Thymus (tissue), 11 donors: ENCODE results near the gene EBF3. TPM values are rescaled to one million over a fixed set of nuclear protein-coding genes. Genes with fewer than 3 reads are reported as not detected.

Source experiments
- DNase-seq, 9 donors: peaks; one replicate each; pipeline ENCODE4 v3.0.0-alpha.2; 2013; ENCODE audit warnings: low spot score in 9 of 9, low read depth in 6 of 9, missing footprints in 1 of 9
- H3K27ac ChIP-seq, 2 donors: one replicate each; pipeline ENCODE4 v1.5.1; 2013; ENCODE audit warnings: control low read depth in 1 of 2, low read depth in 1 of 2, low read length in 1 of 2, mild to moderate bottlenecking in 1 of 2, moderate library complexity in 1 of 2
- H3K27me3 ChIP-seq, 2 donors: one replicate each; pipeline ENCODE4 v1.5.1; 2013; ENCODE audit warnings: low read length in 1 of 2; ENCODE audit not compliant: control insufficient read depth in 2 of 2, insufficient read depth in 1 of 2
- H3K36me3 ChIP-seq, 2 donors: one replicate each; pipeline ENCODE4 v1.5.1; 2013; ENCODE audit warnings: low read length in 1 of 2, mild to moderate bottlenecking in 1 of 2, moderate library complexity in 1 of 2; ENCODE audit not compliant: control insufficient read depth in 2 of 2, insufficient read depth in 2 of 2
- H3K4me1 ChIP-seq, 2 donors: one replicate each; pipeline ENCODE4 v1.5.1; 2013; ENCODE audit warnings: low read length in 2 of 2; ENCODE audit not compliant: control insufficient read depth in 2 of 2, insufficient read depth in 2 of 2
- H3K4me3 ChIP-seq, 2 donors: one replicate each; pipeline ENCODE4 v1.5.1; 2013; ENCODE audit warnings: low read length in 2 of 2, control low read depth in 1 of 2, mild to moderate bottlenecking in 1 of 2
- H3K9me3 ChIP-seq, 2 donors: one replicate each; pipeline ENCODE4 v1.5.1; 2013; ENCODE audit warnings: low read length in 1 of 2, mild to moderate bottlenecking in 1 of 2; ENCODE audit not compliant: control insufficient read depth in 2 of 2, insufficient read depth in 1 of 2
- WGBS: extraction: QIAGEN DNeasy Blood & Tissue Kit; methylation state at CpG from one replicate; pipeline ENCODE4 v1.1.7; 2013; 5-methylcytosine and 5-hydroxymethylcytosine counted together
- polyA plus RNA-seq: library from polyadenylated mRNA; stranded (reverse); fragments of 200-250 nt; gene quantifications from one replicate; pipeline ENCODE4 v1.2.3, GENCODE V29; 2013
- total RNA-seq: library from RNA; stranded (reverse); fragments of 120-200 nt; gene quantifications from one replicate; pipeline ENCODE4 v1.2.4, GENCODE V29; 2013
- donor health status: healthy.

Gene EBF3
- total and polyA plus RNA-seq, 2 donors: 1.5 to 1.9 TPM

GRCh38 chr10:129892548-129893052 lies 71.5 kb downstream of the EBF3 start:
- no peak for DNase-seq
- H3K36me3 ChIP-seq: no peaks in the 10 kb centered on the region
- H3K27ac ChIP-seq: no peak overlapping the region
- WGBS: 95% methylated on average over 18 of the region's 18 CpGs
- H3K4me3 ChIP-seq: no peak overlapping the region
- H3K27me3 ChIP-seq: peaks cover 0 to 11% of the 10 kb centered on the region in 2 donors
- no peaks in the 10 kb centered on the region for H3K9me3 ChIP-seq
- peaks cover 0 to 12% of the 10 kb centered on the region in 2 donors for H3K4me1 ChIP-seq

GRCh38 chr10:129891806-129892205 lies 72.3 kb downstream of the EBF3 start:
- Histone ChIP-seq H3K9me3 (no peaks in the 10 kb centered on the region), H3K27me3 (peaks cover 0 to 5% of the 10 kb centered on the region in 2 donors), H3K36me3 (no peaks in the 10 kb centered on the region), H3K27ac (peak overlapping the region in 1 of 2 donors; percentile 23), H3K4me1 (peaks cover 0 to 12% of the 10 kb centered on the region in 2 donors), H3K4me3 (no peak overlapping the region)
- DNase-seq: no peak
- WGBS: 92% methylated on average over 13 of the region's 13 CpGs

- Histone ChIP-seq H3K4me1 (peaks cover 0 to 12% of the 10 kb centered on the region in 2 donors), H3K9me3 (no peaks in the 10 kb centered on the region), H3K27me3 (peaks cover 0 to 4% of the 10 kb centered on the region in 2 donors), H3K27ac (peak overlapping the region in 1 of 2 donors; percentile 30), H3K36me3 (no peaks in the 10 kb centered on the region), H3K4me3 (no peak overlapping the region)
- DNase-seq: no peak
- WGBS: 96% methylated on average over 15 of the region's 15 CpGs
Observed at GRCh38 chr10:129890170-129890569, 73.9 kb downstream of the EBF3 start.

GRCh38 chr10:129888784-129889616 lies 75.1 kb downstream of the EBF3 start:
- Histone ChIP-seq H3K9me3 (no peaks in the 10 kb centered on the region), H3K4me1 (peaks cover 0 to 12% of the 10 kb centered on the region in 2 donors), H3K27me3 (peaks cover 0 to 2% of the 10 kb centered on the region in 2 donors), H3K36me3 (no peaks in the 10 kb centered on the region), H3K27ac (no peak overlapping the region), H3K4me3 (no peak overlapping the region)
- peak in 5 of 9 donors; percentile 9 to 38 (median 26) for DNase-seq
- WGBS: 66% methylated on average over 22 of the region's 22 CpGs

GRCh38 chr10:129887986-129888783 lies 75.9 kb downstream of the EBF3 start:
- Histone ChIP-seq H3K27me3 (no peaks in the 10 kb centered on the region), H3K9me3 (no peaks in the 10 kb centered on the region), H3K36me3 (no peaks in the 10 kb centered on the region), H3K4me1 (peaks cover 0 to 15% of the 10 kb centered on the region in 2 donors), H3K27ac (no peak overlapping the region), H3K4me3 (no peak overlapping the region)
- DNase-seq: no peak
- 97% methylated on average over 35 of the region's 35 CpGs for WGBS

GRCh38 chr10:129887381-129887905 lies 76.6 kb downstream of the EBF3 start:
- no peak overlapping the region for H3K4me3 ChIP-seq
- no peak overlapping the region for H3K27ac ChIP-seq
- H3K4me1 ChIP-seq: peaks cover 0 to 15% of the 10 kb centered on the region in 2 donors
- H3K36me3 ChIP-seq: no peaks in the 10 kb centered on the region
- H3K9me3 ChIP-seq: no peaks in the 10 kb centered on the region
- no peak for DNase-seq
- no peaks in the 10 kb centered on the region for H3K27me3 ChIP-seq
- WGBS: 97% methylated on average over 13 of the region's 13 CpGs

GRCh38 chr10:129886263-129886662 lies 77.8 kb downstream of the EBF3 start:
- H3K27me3 ChIP-seq: no peaks in the 10 kb centered on the region
- WGBS: 91% methylated on average over 9 of the region's 9 CpGs

GRCh38 chr10:129885526-129885925 lies 78.5 kb downstream of the EBF3 start:
- H3K4me1 ChIP-seq: peaks cover 0 to 9% of the 10 kb centered on the region in 2 donors
- no peaks in the 10 kb centered on the region for H3K9me3 ChIP-seq
- H3K27me3 ChIP-seq: no peaks in the 10 kb centered on the region
- H3K4me3 ChIP-seq: no peak overlapping the region
- no peak for DNase-seq
- 96% methylated on average over 8 of the region's 8 CpGs for WGBS
- no peak overlapping the region for H3K27ac ChIP-seq
- H3K36me3 ChIP-seq: no peaks in the 10 kb centered on the region

More at GRCh38 chr10:129886263-129886662, 77.8 kb downstream of the EBF3 start:
- peaks cover 0 to 9% of the 10 kb centered on the region in 2 donors for H3K4me1 ChIP-seq
- H3K9me3 ChIP-seq: no peaks in the 10 kb centered on the region
- H3K4me3 ChIP-seq: no peak overlapping the region
- no peaks in the 10 kb centered on the region for H3K36me3 ChIP-seq
- DNase-seq: no peak
- no peak overlapping the region for H3K27ac ChIP-seq
